Measurements from ENCODE around the gene LYZ. TPM values are rescaled to one million over a fixed set of nuclear protein-coding genes. Genes with fewer than 3 reads are reported as not detected.

LYZ gene
- total RNA-seq, 1 donor from 2014 or later, result 0.37 TPM

- TF ChIP-seq CTCF (IDR thresholded peaks at IDR 0.05; ENCODE audit: partially characterized antibody, unreplicated experiment), result no peak
- Mint-ChIP-seq H3K4me3 (ENCODE audit: unreplicated experiment) (no peak overlapping the region), H3K27me3 (ENCODE audit: unreplicated experiment) (no peaks in the 10 kb centered on the region), H3K27ac (ENCODE audit: unreplicated experiment) (no peak overlapping the region), H3K36me3 (ENCODE audit: unreplicated experiment) (no peaks in the 10 kb centered on the region), H3K9me3 (ENCODE audit: unreplicated experiment) (no peaks in the 10 kb centered on the region), H3K4me1 (ENCODE audit: low read depth, unreplicated experiment) (peaks cover 5% of the 10 kb centered on the region)
- DNase-seq, result no peak
Observed at GRCh38 chr12:69334158-69334557, 14.0 kb upstream of the LYZ start.

GRCh38 chr12:69337311-69338090, 10.7 kb upstream of the LYZ start:
- Mint-ChIP-seq H3K27me3 (ENCODE audit: unreplicated experiment) (no peaks in the 10 kb centered on the region), H3K36me3 (ENCODE audit: unreplicated experiment) (no peaks in the 10 kb centered on the region), H3K9me3 (ENCODE audit: unreplicated experiment) (no peaks in the 10 kb centered on the region), H3K27ac (ENCODE audit: unreplicated experiment) (no peak overlapping the region), H3K4me1 (ENCODE audit: low read depth, unreplicated experiment) (no peaks in the 10 kb centered on the region), H3K4me3 (ENCODE audit: unreplicated experiment) (no peak overlapping the region)
- TF ChIP-seq CTCF (IDR thresholded peaks at IDR 0.05; ENCODE audit: partially characterized antibody, unreplicated experiment), result no peak
- DNase-seq, result no peak

GRCh38 chr12:69338120-69338859, 9.9 kb upstream of the LYZ start:
- Mint-ChIP-seq H3K4me1 (ENCODE audit: low read depth, unreplicated experiment) (no peaks in the 10 kb centered on the region), H3K4me3 (ENCODE audit: unreplicated experiment) (no peak overlapping the region), H3K9me3 (ENCODE audit: unreplicated experiment) (no peaks in the 10 kb centered on the region), H3K36me3 (ENCODE audit: unreplicated experiment) (no peaks in the 10 kb centered on the region), H3K27me3 (ENCODE audit: unreplicated experiment) (no peaks in the 10 kb centered on the region), H3K27ac (ENCODE audit: unreplicated experiment) (no peak overlapping the region)
- TF ChIP-seq CTCF (IDR thresholded peaks at IDR 0.05; ENCODE audit: partially characterized antibody, unreplicated experiment), result no peak
- no peak for DNase-seq

GRCh38 chr12:69338936-69339335, 9.2 kb upstream of the LYZ start:
- no peak overlapping the region for H3K27ac Mint-ChIP-seq (ENCODE audit: unreplicated experiment)
- no peaks in the 10 kb centered on the region for H3K36me3 Mint-ChIP-seq (ENCODE audit: unreplicated experiment)
- H3K9me3 Mint-ChIP-seq (ENCODE audit: unreplicated experiment), result no peaks in the 10 kb centered on the region
- H3K4me3 Mint-ChIP-seq (ENCODE audit: unreplicated experiment), result no peak overlapping the region
- H3K4me1 Mint-ChIP-seq (ENCODE audit: low read depth, unreplicated experiment), result no peaks in the 10 kb centered on the region
- TF ChIP-seq CTCF (IDR thresholded peaks at IDR 0.05; ENCODE audit: partially characterized antibody, unreplicated experiment), result no peak
- H3K27me3 Mint-ChIP-seq (ENCODE audit: unreplicated experiment), result no peaks in the 10 kb centered on the region
- no peak for DNase-seq

DNA sequence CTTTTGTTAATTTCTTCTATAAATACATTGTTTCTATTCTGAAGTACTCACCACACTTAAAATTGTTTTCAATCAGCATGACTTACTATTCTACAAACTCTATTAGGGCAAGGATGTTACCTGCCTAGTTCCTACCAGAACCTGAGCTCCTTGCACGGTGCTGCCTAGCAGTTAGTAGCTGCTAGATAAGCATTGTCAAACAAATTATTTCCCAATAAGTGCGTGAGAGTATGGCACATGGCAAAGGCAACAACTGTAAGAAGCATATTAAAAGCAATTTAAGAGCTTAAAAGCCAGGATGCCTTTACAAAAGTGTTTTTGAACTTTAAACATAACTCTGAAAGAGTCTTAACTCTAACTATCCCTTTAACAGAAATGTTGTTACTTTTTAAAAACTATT, 8.2 kb upstream of the LYZ start:
- H3K27ac Mint-ChIP-seq (ENCODE audit: unreplicated experiment), result no peak overlapping the region
- H3K4me1 Mint-ChIP-seq (ENCODE audit: low read depth, unreplicated experiment), result no peaks in the 10 kb centered on the region
- H3K4me3 Mint-ChIP-seq (ENCODE audit: unreplicated experiment), result no peak overlapping the region
- DNase-seq, result no peak
- TF ChIP-seq CTCF (IDR thresholded peaks at IDR 0.05; ENCODE audit: partially characterized antibody, unreplicated experiment), result no peak
- no peaks in the 10 kb centered on the region for H3K36me3 Mint-ChIP-seq (ENCODE audit: unreplicated experiment)
- no peaks in the 10 kb centered on the region for H3K9me3 Mint-ChIP-seq (ENCODE audit: unreplicated experiment)
- no peaks in the 10 kb centered on the region for H3K27me3 Mint-ChIP-seq (ENCODE audit: unreplicated experiment)

Data from glutamatergic neuron (in vitro differentiated cells).